Gastroesophageal sphincter (tissue), 3 donors: ENCODE results near the gene HADHB.

ENCODE experiments used
- POLR2A ChIP-seq, 2 donors: fragments of 450-650 bp; IDR thresholded peaks; one replicate each; pipeline ENCODE4 v1.6.1; 2017; ENCODE audit warnings: antibody characterized with exemption in 2 of 2, mild to moderate bottlenecking in 2 of 2, moderate library complexity in 1 of 2
- POLR2AphosphoS5 ChIP-seq: sonication (generic); formaldehyde crosslinking; IDR thresholded peaks from one replicate; pipeline ENCODE4 v1.6.1; 2017; ENCODE audit warnings: antibody characterized with exemption
- TF ChIP-seq, protein P1 (sequence below), 4 experiments: fragments of 200-600 bp in 2 of 4; fragments of 450-650 bp in 2 of 4; sonication (generic) in 1 of 4; IDR thresholded peaks; one replicate each; pipeline ENCODE4 v1.5.1; 2017 to 2019; ENCODE audit warnings: antibody characterized with exemption in 4 of 4, mild to moderate bottlenecking in 2 of 4, moderate library complexity in 2 of 4

DNA sequence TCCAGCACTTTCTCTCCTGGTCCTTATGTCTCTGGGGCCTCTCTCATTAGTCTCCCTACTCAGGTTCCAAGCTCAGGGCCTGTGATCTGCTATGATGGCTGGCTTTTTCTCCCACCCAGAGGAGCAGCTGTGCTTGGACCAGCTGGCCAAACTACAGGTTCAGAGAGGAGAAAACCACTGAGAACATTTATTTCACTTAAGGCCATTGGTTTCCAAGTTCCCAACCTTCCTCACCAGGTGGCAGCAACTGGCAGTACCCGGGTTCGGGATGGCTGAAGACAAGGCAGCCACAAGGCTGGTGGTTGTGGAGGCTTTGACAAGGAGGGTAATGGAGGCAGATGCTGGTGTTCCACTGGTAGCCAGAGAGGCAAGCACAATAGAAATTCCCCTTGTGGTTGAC is 71.3 kb downstream of the HADHB start:
- TF ChIP-seq, protein P1, sequence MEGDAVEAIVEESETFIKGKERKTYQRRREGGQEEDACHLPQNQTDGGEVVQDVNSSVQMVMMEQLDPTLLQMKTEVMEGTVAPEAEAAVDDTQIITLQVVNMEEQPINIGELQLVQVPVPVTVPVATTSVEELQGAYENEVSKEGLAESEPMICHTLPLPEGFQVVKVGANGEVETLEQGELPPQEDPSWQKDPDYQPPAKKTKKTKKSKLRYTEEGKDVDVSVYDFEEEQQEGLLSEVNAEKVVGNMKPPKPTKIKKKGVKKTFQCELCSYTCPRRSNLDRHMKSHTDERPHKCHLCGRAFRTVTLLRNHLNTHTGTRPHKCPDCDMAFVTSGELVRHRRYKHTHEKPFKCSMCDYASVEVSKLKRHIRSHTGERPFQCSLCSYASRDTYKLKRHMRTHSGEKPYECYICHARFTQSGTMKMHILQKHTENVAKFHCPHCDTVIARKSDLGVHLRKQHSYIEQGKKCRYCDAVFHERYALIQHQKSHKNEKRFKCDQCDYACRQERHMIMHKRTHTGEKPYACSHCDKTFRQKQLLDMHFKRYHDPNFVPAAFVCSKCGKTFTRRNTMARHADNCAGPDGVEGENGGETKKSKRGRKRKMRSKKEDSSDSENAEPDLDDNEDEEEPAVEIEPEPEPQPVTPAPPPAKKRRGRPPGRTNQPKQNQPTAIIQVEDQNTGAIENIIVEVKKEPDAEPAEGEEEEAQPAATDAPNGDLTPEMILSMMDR (IDR thresholded peaks at IDR 0.05) = no peak
- no peak for TF ChIP-seq POLR2A (IDR thresholded peaks at IDR 0.05)
- TF ChIP-seq POLR2AphosphoS5 = no peak
